ENCODE measurements around the gene SERTAD1. TPM values are rescaled to one million over a fixed set of nuclear protein-coding genes. Genes with fewer than 3 reads are reported as not detected.
A peak's percentile ranks its signal among the peaks of the same experiment; 100 is the strongest.

Gene SERTAD1
- total and polyA plus RNA-seq, 2 of the 8 experiments (the other 6 are each of a cell fraction or from before 2014, with no cell fraction given) = 5.4 to 6.6 TPM

DNA sequence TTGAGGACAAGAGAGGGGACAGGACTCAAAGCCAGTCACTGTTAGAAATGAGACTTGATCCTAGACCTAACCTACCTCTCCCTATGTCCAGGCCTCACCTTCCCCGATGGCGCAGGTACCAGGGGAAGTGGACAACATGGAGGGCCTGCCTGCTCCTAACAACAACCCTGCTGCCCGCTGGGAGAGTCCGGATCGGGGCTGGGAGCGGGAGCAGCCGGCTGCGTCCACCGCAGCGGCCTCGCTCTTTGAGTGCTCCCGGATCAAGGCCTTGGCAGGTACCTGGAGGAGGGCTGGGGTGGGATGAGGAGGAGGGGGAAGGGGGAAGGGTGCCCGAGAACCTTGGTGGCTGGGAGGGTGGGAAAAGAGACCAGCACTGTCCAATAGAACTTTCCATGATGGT is 46.7 kb upstream of the SERTAD1 start:
- no peak overlapping the region for H2BK20ac ChIP-seq (ENCODE audit: low read length)
- no peak overlapping the region for H3K4me3 ChIP-seq (ENCODE audit: extremely low read depth in 1 of 4, insufficient read depth in 2 of 4, low read depth in 3 of 4, low read length in 4 of 4)
- H4K5ac ChIP-seq (ENCODE audit: insufficient read length, low read depth, low read length) = no peak overlapping the region
- H3K79me2 ChIP-seq (ENCODE audit: control insufficient read depth in 1 of 2, insufficient read depth in 2 of 2, low read length in 2 of 2) = no peaks in the 10 kb centered on the region
- no peaks in the 10 kb centered on the region for H3K36me3 ChIP-seq (ENCODE audit: control insufficient read depth in 2 of 4, insufficient read depth in 4 of 4, low read length in 3 of 4)
- peak overlapping the region; percentile 80; the same call in 1 of the 2 replicates for H4K8ac ChIP-seq (ENCODE audit: extremely low read depth, insufficient read depth, low read length)
- TF ChIP-seq CBX5 (IDR thresholded peaks at IDR 0.05; ENCODE audit: low read depth, low read length) (no peak), GTF2F1 (IDR thresholded peaks at IDR 0.05; ENCODE audit: borderline replicate concordance, low read depth, low read length) (no peak)
- H3K27me3 ChIP-seq (replicated peaks in 1 of 4; ENCODE audit: control insufficient read depth in 3 of 4, extremely low read depth in 1 of 4, insufficient read depth in 3 of 4, low read length in 3 of 4) = peaks cover 3 to 13% (median 7%) of the 10 kb centered on the region in 4 experiments
- WGBS, 2 experiments (ENCODE audit: extremely low coverage in 1 of 2, insufficient coverage in 1 of 2, insufficient read length in 1 of 2, insufficient replicate concordance in 2 of 2, low coverage in 1 of 2, low lambda C conversion rate in 2 of 2, missing lambda C conversion rate in 1 of 2) = 98% methylated on average over 6 of the region's 13 CpGs; no CpG with 5 or more reads in 1 of the 2 experiments
- FAIRE-seq (no peak), DNase-seq (ENCODE audit: low read depth in 1 of 2, low spot score in 2 of 2) (no peak)
- H3K4me1 ChIP-seq (replicated peaks in 1 of 4; ENCODE audit: control insufficient read depth in 3 of 4, insufficient read depth in 4 of 4, low read length in 3 of 4) = no peaks in the 10 kb centered on the region
- H3K27ac ChIP-seq (ENCODE audit: low read depth, low read length) = no peak overlapping the region
- H2BK5ac ChIP-seq (ENCODE audit: low read depth, low read length) = no peak overlapping the region
- H2AK5ac ChIP-seq (ENCODE audit: low read depth, low read length) = no peak overlapping the region
- H2BK12ac ChIP-seq (ENCODE audit: low read depth, low read length) = no peak overlapping the region
- POLR2A ChIA-PET (ENCODE audit: partially characterized antibody) = no interaction called here
- no peaks in the 10 kb centered on the region for H3K79me1 ChIP-seq (ENCODE audit: low read depth, low read length)
- H3K18ac ChIP-seq (ENCODE audit: extremely low read depth, low read length) = no peak overlapping the region
- H3K9me3 ChIP-seq (ENCODE audit: insufficient read depth in 2 of 2, low read depth in 1 of 2, low read length in 1 of 2) = no peaks in the 10 kb centered on the region
- no peak overlapping the region for H3K9ac ChIP-seq (replicated peaks in 1 of 4; ENCODE audit: extremely low read depth in 1 of 4, low read depth in 3 of 4, low read length in 3 of 4)
- no peak overlapping the region for H3K4me2 ChIP-seq (ENCODE audit: insufficient read depth in 1 of 2, low read depth in 2 of 2, low read length in 2 of 2)
- no peak overlapping the region for H3K23ac ChIP-seq (ENCODE audit: insufficient read length)
- H2AFZ ChIP-seq (ENCODE audit: low read length) = no peak overlapping the region; the same call in 1 of the 2 replicates
- CTCF ChIA-PET (ENCODE audit: partially characterized antibody) = no interaction called here
- no peak overlapping the region for H4K91ac ChIP-seq (replicated peaks; ENCODE audit: insufficient read length, low read length)
- no peaks in the 10 kb centered on the region for H4K20me1 ChIP-seq (replicated peaks in 1 of 2; ENCODE audit: control insufficient read depth in 1 of 2, insufficient read depth in 2 of 2, low read length in 2 of 2)
- H3K56ac ChIP-seq (replicated peaks; ENCODE audit: insufficient read length, low read depth, low read length) = no peak overlapping the region
- H2BK15ac ChIP-seq (ENCODE audit: low read length) = no peak overlapping the region
- H2BK120ac ChIP-seq (replicated peaks; ENCODE audit: low read depth, low read length) = no peak overlapping the region
- no peak overlapping the region for H3K14ac ChIP-seq (ENCODE audit: insufficient read length)
- H3K4ac ChIP-seq (replicated peaks; ENCODE audit: insufficient read length, low read depth, low read length) = no peak overlapping the region
- no peaks in the 10 kb centered on the region for H3K23me2 ChIP-seq (ENCODE audit: low read depth, low read length)
